GM23338 (cell line): ENCODE data around the gene CGREF1. TPM values are rescaled to one million over a fixed set of nuclear protein-coding genes. Genes with fewer than 3 reads are reported as not detected.

ENCODE experiments used
- ATAC-seq: fragments of 200-7000 bp; cut with Tn5 transposase; 3 replicates; pipeline ENCODE4 v1.9.1; 2020
- DNase-seq: peaks from one replicate; pipeline ENCODE4 v3.0.0-alpha.2; 2015; ENCODE audit warnings: low spot score
- H2AFZ ChIP-seq: fragments of 200-600 bp; sonication (generic); 2 replicates; pipeline ENCODE4 v1.8.0; 2016; ENCODE audit warnings: antibody characterized with exemption, mild to moderate bottlenecking, moderate library complexity
- H3F3A ChIP-seq: fragments of 200-600 bp; sonication (generic); replicated peaks from 2 replicates; pipeline ENCODE4 v1.8.0; 2017; ENCODE audit warnings: antibody characterized with exemption, mixed run types, low read depth
- H3K27ac ChIP-seq: fragments of 200-600 bp; sonication (generic); 2 replicates; pipeline ENCODE4 v1.6.1; 2016; ENCODE audit warnings: low read depth
- H3K27me3 ChIP-seq: fragments of 200-600 bp; sonication (generic); 2 replicates; pipeline ENCODE4 v1.8.0; 2016; ENCODE audit warnings: mild to moderate bottlenecking, mixed run types, moderate library complexity; ENCODE audit not compliant: insufficient read depth
- H3K36me3 ChIP-seq: fragments of 200-600 bp; sonication (generic); 2 replicates; pipeline ENCODE4 v1.8.0; 2016; ENCODE audit warnings: mild to moderate bottlenecking; ENCODE audit not compliant: insufficient read depth
- H3K4me1 ChIP-seq: fragments of 200-600 bp; sonication (generic); 2 replicates; pipeline ENCODE4 v1.8.0; 2016; ENCODE audit warnings: mild to moderate bottlenecking, moderate library complexity; ENCODE audit not compliant: insufficient read depth
- H3K4me2 ChIP-seq: fragments of 200-600 bp; sonication (generic); 2 replicates; pipeline ENCODE4 v1.7.1; 2017; ENCODE audit warnings: mixed run types
- H3K4me3 ChIP-seq: fragments of 200-600 bp; sonication (generic); 2 replicates; pipeline ENCODE4 v1.6.1; 2016; ENCODE audit warnings: mixed run types
- H3K79me2 ChIP-seq: fragments of 200-600 bp; sonication (generic); replicated peaks from 2 replicates; pipeline ENCODE4 v1.8.0; 2017; ENCODE audit warnings: mild to moderate bottlenecking; ENCODE audit not compliant: insufficient read depth
- H3K9me2 ChIP-seq: fragments of 200-600 bp; sonication (generic); 2 replicates; pipeline ENCODE4 v1.8.0; 2017; ENCODE audit not compliant: insufficient read depth
- H4K20me1 ChIP-seq: fragments of 200-600 bp; sonication (generic); replicated peaks from 2 replicates; pipeline ENCODE4 v1.8.0; 2017; ENCODE audit warnings: mild to moderate bottlenecking; ENCODE audit not compliant: insufficient read depth
- H3K27ac Mint-ChIP-seq: 2 replicates; pipeline ENCODE4 v1.8.0; 2020; ENCODE audit warnings: inconsistent platforms, mild to moderate bottlenecking, moderate library complexity, mixed read lengths
- H3K27me3 Mint-ChIP-seq: 3 replicates; pipeline ENCODE4 v1.8.0; 2022; ENCODE audit warnings: low read depth, mild to moderate bottlenecking, moderate library complexity, mixed read lengths, inconsistent platforms; ENCODE audit not compliant: insufficient read depth, poor library complexity
- H3K36me3 Mint-ChIP-seq: 3 replicates; pipeline ENCODE4 v1.8.0; 2021; ENCODE audit warnings: low read depth, mild to moderate bottlenecking, inconsistent platforms, moderate library complexity, mixed read lengths
- H3K4me1 Mint-ChIP-seq: 3 replicates; pipeline ENCODE4 v1.8.0; 2020; ENCODE audit warnings: mild to moderate bottlenecking, inconsistent platforms, mixed read lengths
- H3K4me3 Mint-ChIP-seq: 3 replicates; pipeline ENCODE4 v1.8.0; 2021; ENCODE audit warnings: moderate library complexity, mild to moderate bottlenecking, inconsistent platforms, mixed read lengths
- H3K9me3 Mint-ChIP-seq: 3 replicates; pipeline ENCODE4 v1.8.0; 2020; ENCODE audit warnings: moderate library complexity, mild to moderate bottlenecking, inconsistent platforms, mixed read lengths
- CREB1 ChIP-seq: fragments of 250-450 bp; sonication (Bioruptor Pico); IDR thresholded peaks from 2 replicates; pipeline ENCODE4 v1.5.0; 2020; ENCODE audit warnings: low read depth, mild to moderate bottlenecking, moderate library complexity
- EZH2 ChIP-seq: fragments of 200-600 bp; sonication (generic); IDR thresholded peaks from one replicate; pipeline ENCODE4 v1.8.0; 2017; ENCODE audit warnings: antibody characterized with exemption, mild to moderate bottlenecking, low read depth; ENCODE audit not compliant: unreplicated experiment
- EZH2phosphoT487 ChIP-seq: fragments of 200-600 bp; sonication (generic); IDR thresholded peaks from one replicate; pipeline ENCODE4 v1.8.1; 2018; ENCODE audit warnings: antibody characterized with exemption; ENCODE audit not compliant: unreplicated experiment
- JUNB ChIP-seq: IDR thresholded peaks from one replicate; pipeline ENCODE4 v1.6.1; 2016; ENCODE audit warnings: antibody characterized with exemption; ENCODE audit not compliant: unreplicated experiment
- NANOG ChIP-seq: IDR thresholded peaks from 2 replicates; pipeline ENCODE4 v1.6.1; 2016; ENCODE audit warnings: antibody characterized with exemption, borderline replicate concordance
- POLR2AphosphoS5 ChIP-seq: IDR thresholded peaks from 2 replicates; pipeline ENCODE4 v1.6.1; 2016; ENCODE audit warnings: antibody characterized with exemption, low read depth
- STAT1 ChIP-seq: IDR thresholded peaks from one replicate; pipeline ENCODE4 v1.6.1; 2016; ENCODE audit warnings: antibody characterized with exemption; ENCODE audit not compliant: unreplicated experiment
- ZNF114 ChIP-seq: fragments of 250-450 bp; sonication (Bioruptor Pico); IDR thresholded peaks from 2 replicates; pipeline ENCODE4 v1.5.0; 2020; ENCODE audit warnings: mild to moderate bottlenecking, moderate library complexity
- ZNF331 ChIP-seq: fragments of 250-450 bp; sonication (Bioruptor Pico); IDR thresholded peaks from 2 replicates; pipeline ENCODE4 v1.5.0; 2020; ENCODE audit warnings: low read depth, mild to moderate bottlenecking, moderate library complexity
- polyA plus RNA-seq: library from polyadenylated mRNA; unstranded; fragments of >200 nt; fragmentation: Nextera tagmentation; extraction: Ambion mirVana; gene quantifications from 2 replicates; pipeline ENCODE4 v1.2.1, GENCODE V29; 2016
- total RNA-seq: library from RNA; depleted of rRNA; stranded (reverse); fragments of >200 nt; shearing (Covaris generic); gene quantifications from 2 replicates; pipeline ENCODE4 v1.2.3, GENCODE V29; 2014
- TF ChIP-seq, protein P1 (sequence below): fragments of 250-450 bp; sonication (Bioruptor Pico); IDR thresholded peaks from 2 replicates; pipeline ENCODE4 v1.5.0; 2020; ENCODE audit warnings: mild to moderate bottlenecking, moderate library complexity
- TF ChIP-seq, protein P2 (sequence below), 2 experiments: fragments of 200-600 bp in 1 of 2; sonication (generic) in 1 of 2; conservative IDR thresholded peaks; 2 replicates each; pipeline versions ENCODE4 v1.5.1 to v1.6.1; 2016 to 2017; ENCODE audit warnings: antibody characterized with exemption in 2 of 2, low read depth in 2 of 2, mild to moderate bottlenecking in 2 of 2, moderate library complexity in 1 of 2
- TF ChIP-seq, protein P3 (sequence below): IDR thresholded peaks from one replicate; pipeline ENCODE4 v1.6.1; 2018; ENCODE audit warnings: antibody characterized with exemption; ENCODE audit not compliant: unreplicated experiment
- TF ChIP-seq, protein P4 (sequence below): IDR thresholded peaks from 2 replicates; pipeline ENCODE4 v1.6.1; 2016; ENCODE audit warnings: antibody characterized with exemption

The CGREF1 gene
- total and polyA plus RNA-seq, 2 experiments from 2014 or later: 4.1 to 4.5 TPM

DNA sequence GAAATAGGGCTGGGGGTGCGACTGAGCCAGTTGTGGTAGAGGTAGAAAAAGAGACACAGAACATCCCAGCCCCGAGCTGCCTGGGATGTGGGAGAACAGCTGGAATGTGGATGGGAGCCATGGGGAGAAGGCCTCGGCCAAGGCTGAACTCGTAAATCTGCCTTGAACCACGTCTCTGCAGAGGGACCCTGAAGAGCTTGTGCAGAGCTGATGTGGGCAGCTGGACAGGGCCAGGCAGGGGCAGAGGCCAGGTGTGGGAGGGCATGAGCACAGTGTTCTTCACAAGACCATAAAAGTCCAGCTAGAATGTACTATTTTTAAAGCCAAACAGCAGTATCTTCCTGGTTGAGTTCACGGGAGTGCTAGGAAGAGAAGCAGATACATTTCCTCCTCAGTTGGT, 35.6 kb upstream of the CGREF1 start:
- H3K79me2 ChIP-seq: no peaks in the 10 kb centered on the region
- no peaks in the 10 kb centered on the region for H3K9me2 ChIP-seq
- H3K4me1 ChIP-seq: no peaks in the 10 kb centered on the region
- DNase-seq: no peak
- H3K4me2 ChIP-seq: no peak overlapping the region
- no peaks in the 10 kb centered on the region for H3K9me3 Mint-ChIP-seq
- H4K20me1 ChIP-seq: no peaks in the 10 kb centered on the region
- ATAC-seq: no peak
- H3K27me3 ChIP-seq: no peaks in the 10 kb centered on the region
- no peaks in the 10 kb centered on the region for H3K36me3 ChIP-seq
- no peak overlapping the region for H3K4me3 Mint-ChIP-seq
- H2AFZ ChIP-seq: 0 out of 2 replicates have a peak overlapping the region, but pooled peaks have one; percentile 69
- no peaks in the 10 kb centered on the region for H3F3A ChIP-seq
- no peak overlapping the region for H3K27ac Mint-ChIP-seq
- peaks cover 17% of the 10 kb centered on the region for H3K27me3 Mint-ChIP-seq
- no peak overlapping the region for H3K4me3 ChIP-seq
- TF ChIP-seq JUNB (no peak), ZNF114 (CRISPR knock-in tag) (no peak), POLR2AphosphoS5 (no peak), NANOG (no peak), STAT1 (no peak), EZH2phosphoT487 (no peak), ZNF331 (CRISPR knock-in tag) (no peak), CREB1 (CRISPR knock-in tag) (no peak), EZH2 (no peak)
- TF ChIP-seq, protein P1, sequence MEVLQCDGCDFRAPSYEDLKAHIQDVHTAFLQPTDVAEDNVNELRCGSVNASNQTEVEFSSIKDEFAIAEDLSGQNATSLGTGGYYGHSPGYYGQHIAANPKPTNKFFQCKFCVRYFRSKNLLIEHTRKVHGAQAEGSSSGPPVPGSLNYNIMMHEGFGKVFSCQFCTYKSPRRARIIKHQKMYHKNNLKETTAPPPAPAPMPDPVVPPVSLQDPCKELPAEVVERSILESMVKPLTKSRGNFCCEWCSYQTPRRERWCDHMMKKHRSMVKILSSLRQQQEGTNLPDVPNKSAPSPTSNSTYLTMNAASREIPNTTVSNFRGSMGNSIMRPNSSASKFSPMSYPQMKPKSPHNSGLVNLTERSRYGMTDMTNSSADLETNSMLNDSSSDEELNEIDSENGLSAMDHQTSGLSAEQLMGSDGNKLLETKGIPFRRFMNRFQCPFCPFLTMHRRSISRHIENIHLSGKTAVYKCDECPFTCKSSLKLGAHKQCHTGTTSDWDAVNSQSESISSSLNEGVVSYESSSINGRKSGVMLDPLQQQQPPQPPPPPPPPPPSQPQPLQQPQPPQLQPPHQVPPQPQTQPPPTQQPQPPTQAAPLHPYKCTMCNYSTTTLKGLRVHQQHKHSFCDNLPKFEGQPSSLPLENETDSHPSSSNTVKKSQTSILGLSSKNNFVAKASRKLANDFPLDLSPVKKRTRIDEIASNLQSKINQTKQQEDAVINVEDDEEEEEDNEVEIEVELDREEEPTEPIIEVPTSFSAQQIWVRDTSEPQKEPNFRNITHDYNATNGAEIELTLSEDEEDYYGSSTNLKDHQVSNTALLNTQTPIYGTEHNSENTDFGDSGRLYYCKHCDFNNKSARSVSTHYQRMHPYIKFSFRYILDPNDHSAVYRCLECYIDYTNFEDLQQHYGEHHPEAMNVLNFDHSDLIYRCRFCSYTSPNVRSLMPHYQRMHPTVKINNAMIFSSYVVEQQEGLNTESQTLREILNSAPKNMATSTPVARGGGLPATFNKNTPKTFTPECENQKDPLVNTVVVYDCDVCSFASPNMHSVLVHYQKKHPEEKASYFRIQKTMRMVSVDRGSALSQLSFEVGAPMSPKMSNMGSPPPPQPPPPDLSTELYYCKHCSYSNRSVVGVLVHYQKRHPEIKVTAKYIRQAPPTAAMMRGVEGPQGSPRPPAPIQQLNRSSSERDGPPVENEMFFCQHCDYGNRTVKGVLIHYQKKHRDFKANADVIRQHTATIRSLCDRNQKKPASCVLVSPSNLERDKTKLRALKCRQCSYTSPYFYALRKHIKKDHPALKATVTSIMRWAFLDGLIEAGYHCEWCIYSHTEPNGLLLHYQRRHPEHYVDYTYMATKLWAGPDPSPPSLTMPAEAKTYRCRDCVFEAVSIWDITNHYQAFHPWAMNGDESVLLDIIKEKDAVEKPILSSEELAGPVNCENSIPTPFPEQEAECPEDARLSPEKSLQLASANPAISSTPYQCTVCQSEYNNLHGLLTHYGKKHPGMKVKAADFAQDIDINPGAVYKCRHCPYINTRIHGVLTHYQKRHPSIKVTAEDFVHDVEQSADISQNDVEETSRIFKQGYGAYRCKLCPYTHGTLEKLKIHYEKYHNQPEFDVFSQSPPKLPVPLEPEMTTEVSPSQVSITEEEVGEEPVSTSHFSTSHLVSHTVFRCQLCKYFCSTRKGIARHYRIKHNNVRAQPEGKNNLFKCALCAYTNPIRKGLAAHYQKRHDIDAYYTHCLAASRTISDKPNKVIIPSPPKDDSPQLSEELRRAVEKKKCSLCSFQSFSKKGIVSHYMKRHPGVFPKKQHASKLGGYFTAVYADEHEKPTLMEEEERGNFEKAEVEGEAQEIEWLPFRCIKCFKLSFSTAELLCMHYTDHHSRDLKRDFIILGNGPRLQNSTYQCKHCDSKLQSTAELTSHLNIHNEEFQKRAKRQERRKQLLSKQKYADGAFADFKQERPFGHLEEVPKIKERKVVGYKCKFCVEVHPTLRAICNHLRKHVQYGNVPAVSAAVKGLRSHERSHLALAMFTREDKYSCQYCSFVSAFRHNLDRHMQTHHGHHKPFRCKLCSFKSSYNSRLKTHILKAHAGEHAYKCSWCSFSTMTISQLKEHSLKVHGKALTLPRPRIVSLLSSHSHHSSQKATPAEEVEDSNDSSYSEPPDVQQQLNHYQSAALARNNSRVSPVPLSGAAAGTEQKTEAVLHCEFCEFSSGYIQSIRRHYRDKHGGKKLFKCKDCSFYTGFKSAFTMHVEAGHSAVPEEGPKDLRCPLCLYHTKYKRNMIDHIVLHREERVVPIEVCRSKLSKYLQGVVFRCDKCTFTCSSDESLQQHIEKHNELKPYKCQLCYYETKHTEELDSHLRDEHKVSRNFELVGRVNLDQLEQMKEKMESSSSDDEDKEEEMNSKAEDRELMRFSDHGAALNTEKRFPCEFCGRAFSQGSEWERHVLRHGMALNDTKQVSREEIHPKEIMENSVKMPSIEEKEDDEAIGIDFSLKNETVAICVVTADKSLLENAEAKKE (CRISPR knock-in tag): no peak
- TF ChIP-seq, protein P2, sequence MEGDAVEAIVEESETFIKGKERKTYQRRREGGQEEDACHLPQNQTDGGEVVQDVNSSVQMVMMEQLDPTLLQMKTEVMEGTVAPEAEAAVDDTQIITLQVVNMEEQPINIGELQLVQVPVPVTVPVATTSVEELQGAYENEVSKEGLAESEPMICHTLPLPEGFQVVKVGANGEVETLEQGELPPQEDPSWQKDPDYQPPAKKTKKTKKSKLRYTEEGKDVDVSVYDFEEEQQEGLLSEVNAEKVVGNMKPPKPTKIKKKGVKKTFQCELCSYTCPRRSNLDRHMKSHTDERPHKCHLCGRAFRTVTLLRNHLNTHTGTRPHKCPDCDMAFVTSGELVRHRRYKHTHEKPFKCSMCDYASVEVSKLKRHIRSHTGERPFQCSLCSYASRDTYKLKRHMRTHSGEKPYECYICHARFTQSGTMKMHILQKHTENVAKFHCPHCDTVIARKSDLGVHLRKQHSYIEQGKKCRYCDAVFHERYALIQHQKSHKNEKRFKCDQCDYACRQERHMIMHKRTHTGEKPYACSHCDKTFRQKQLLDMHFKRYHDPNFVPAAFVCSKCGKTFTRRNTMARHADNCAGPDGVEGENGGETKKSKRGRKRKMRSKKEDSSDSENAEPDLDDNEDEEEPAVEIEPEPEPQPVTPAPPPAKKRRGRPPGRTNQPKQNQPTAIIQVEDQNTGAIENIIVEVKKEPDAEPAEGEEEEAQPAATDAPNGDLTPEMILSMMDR (conservative IDR thresholded peaks at IDR 0.05; ENCODE audit: low read depth in 2 of 2): no peak
- TF ChIP-seq, protein P3, sequence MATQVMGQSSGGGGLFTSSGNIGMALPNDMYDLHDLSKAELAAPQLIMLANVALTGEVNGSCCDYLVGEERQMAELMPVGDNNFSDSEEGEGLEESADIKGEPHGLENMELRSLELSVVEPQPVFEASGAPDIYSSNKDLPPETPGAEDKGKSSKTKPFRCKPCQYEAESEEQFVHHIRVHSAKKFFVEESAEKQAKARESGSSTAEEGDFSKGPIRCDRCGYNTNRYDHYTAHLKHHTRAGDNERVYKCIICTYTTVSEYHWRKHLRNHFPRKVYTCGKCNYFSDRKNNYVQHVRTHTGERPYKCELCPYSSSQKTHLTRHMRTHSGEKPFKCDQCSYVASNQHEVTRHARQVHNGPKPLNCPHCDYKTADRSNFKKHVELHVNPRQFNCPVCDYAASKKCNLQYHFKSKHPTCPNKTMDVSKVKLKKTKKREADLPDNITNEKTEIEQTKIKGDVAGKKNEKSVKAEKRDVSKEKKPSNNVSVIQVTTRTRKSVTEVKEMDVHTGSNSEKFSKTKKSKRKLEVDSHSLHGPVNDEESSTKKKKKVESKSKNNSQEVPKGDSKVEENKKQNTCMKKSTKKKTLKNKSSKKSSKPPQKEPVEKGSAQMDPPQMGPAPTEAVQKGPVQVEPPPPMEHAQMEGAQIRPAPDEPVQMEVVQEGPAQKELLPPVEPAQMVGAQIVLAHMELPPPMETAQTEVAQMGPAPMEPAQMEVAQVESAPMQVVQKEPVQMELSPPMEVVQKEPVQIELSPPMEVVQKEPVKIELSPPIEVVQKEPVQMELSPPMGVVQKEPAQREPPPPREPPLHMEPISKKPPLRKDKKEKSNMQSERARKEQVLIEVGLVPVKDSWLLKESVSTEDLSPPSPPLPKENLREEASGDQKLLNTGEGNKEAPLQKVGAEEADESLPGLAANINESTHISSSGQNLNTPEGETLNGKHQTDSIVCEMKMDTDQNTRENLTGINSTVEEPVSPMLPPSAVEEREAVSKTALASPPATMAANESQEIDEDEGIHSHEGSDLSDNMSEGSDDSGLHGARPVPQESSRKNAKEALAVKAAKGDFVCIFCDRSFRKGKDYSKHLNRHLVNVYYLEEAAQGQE: no peak
- TF ChIP-seq, protein P4, sequence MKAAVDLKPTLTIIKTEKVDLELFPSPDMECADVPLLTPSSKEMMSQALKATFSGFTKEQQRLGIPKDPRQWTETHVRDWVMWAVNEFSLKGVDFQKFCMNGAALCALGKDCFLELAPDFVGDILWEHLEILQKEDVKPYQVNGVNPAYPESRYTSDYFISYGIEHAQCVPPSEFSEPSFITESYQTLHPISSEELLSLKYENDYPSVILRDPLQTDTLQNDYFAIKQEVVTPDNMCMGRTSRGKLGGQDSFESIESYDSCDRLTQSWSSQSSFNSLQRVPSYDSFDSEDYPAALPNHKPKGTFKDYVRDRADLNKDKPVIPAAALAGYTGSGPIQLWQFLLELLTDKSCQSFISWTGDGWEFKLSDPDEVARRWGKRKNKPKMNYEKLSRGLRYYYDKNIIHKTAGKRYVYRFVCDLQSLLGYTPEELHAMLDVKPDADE: no peak
- H3K27ac ChIP-seq: no peak overlapping the region
- H3K36me3 Mint-ChIP-seq: no peaks in the 10 kb centered on the region
- H3K4me1 Mint-ChIP-seq: peaks cover 2% of the 10 kb centered on the region; the same call in 2 of the 3 replicates
